GM18505 (cell line): ENCODE measurements around the gene DACT1.

ENCODE experiments used
- ATAC-seq: cut with Tn5 transposase; IDR thresholded peaks from one replicate; pipeline ENCODE4 v1.9.1; 2021; ENCODE audit not compliant: unreplicated experiment
- POLR2A ChIP-seq: IDR thresholded peaks from 4 replicates; pipeline ENCODE4 v1.6.1; 2011; ENCODE audit warnings: borderline replicate concordance; ENCODE audit not compliant: insufficient read depth, insufficient read length; ENCODE audit errors: extremely low read depth

Gene DACT1

GRCh38 chr14:58641509-58641908 lies 3.7 kb downstream of the DACT1 start:
- ATAC-seq, result no peak
- no peak for TF ChIP-seq POLR2A

GRCh38 chr14:58643366-58643765 lies 5.6 kb downstream of the DACT1 start:
- TF ChIP-seq POLR2A, result no peak
- ATAC-seq, result no peak

GRCh38 chr14:58645641-58646040 lies 7.9 kb downstream of the DACT1 start:
- no peak for ATAC-seq
- TF ChIP-seq POLR2A, result no peak

- TF ChIP-seq POLR2A, result no peak
- no peak for ATAC-seq
These were observed 8.7 kb downstream of the DACT1 start for GRCh38 chr14:58646479-58646878.

GRCh38 chr14:58647777-58648176 lies 10.0 kb downstream of the DACT1 start:
- no peak for ATAC-seq
- no peak for TF ChIP-seq POLR2A

GRCh38 chr14:58650857-58651256 lies 13.1 kb downstream of the DACT1 start:
- no peak for ATAC-seq
- no peak for TF ChIP-seq POLR2A

GRCh38 chr14:58656671-58657411 lies 19.1 kb downstream of the DACT1 start:
- TF ChIP-seq POLR2A, result no peak
- ATAC-seq, result no peak

GRCh38 chr14:58659061-58659460 lies 21.3 kb downstream of the DACT1 start:
- no peak for ATAC-seq
- TF ChIP-seq POLR2A, result no peak

- no peak for TF ChIP-seq POLR2A
These were observed 22.1 kb downstream of the DACT1 start for GRCh38 chr14:58659846-58660245.

GRCh38 chr14:58660407-58660806 lies 22.6 kb downstream of the DACT1 start:
- no peak for TF ChIP-seq POLR2A
- ATAC-seq, result no peak

More at GRCh38 chr14:58659846-58660245, 22.1 kb downstream of the DACT1 start:
- no peak for ATAC-seq

GRCh38 chr14:58662018-58662417 lies 24.3 kb downstream of the DACT1 start:
- no peak for TF ChIP-seq POLR2A
- no peak for ATAC-seq

GRCh38 chr14:58662759-58663158 lies 25.0 kb downstream of the DACT1 start:
- no peak for ATAC-seq
- TF ChIP-seq POLR2A, result no peak

GRCh38 chr14:58663494-58664111 lies 25.8 kb downstream of the DACT1 start:
- ATAC-seq, result no peak
- no peak for TF ChIP-seq POLR2A

- TF ChIP-seq POLR2A, result no peak
- ATAC-seq, result no peak
These were observed 28.2 kb downstream of the DACT1 start for GRCh38 chr14:58665773-58666500.
